Measurements from ENCODE around the gene RNF223. TPM values are rescaled to one million over a fixed set of nuclear protein-coding genes. Genes with fewer than 3 reads are reported as not detected.

The RNF223 gene
- total RNA-seq, 1 experiment from 2014 or later = not detected

DNA sequence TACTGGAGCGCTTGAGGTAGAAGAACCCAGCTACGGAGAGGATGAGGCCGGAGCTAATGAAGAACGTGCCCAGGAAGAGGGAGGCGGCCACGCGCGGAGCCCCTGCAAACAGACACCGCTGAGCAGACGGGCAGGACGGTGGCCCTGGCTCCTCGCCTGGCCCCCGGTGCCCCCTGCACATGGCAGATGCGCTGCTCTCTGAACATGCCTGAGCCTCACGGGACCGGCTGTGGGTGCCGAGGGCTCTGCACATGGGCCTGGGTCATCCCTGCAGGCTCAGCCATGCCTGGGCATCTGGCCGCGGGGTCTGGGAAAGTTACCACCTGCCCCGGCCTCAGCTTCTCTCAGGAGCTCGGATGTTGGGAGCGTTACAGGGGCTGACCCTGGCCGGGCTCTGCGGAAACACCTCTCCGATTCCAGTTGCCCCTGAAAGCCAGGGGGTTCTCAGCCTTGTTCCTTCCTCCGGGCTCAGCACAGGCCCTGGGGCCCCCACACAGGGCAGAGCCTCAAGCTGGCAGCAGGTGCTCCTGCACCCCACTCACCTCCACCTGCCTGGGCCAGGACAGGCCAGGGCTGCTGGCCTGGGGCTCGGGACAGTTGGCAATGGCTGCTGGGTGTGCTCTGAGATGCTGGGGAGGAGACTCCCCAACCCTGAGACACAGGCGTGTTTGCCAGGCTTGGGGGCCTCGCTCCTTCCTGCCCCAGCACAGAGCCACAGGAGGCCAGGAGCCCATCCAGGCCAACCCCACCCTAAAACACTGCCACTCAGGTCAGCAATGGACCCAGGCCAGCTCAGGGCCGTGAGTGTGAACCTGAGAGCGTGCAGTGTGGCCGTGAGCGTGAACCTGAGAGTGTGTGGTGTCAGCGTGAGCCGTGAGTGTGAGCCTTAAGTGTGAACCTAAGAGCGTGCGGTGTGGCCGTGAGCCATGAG, 12.1 kb upstream of the RNF223 start:
- TF ChIP-seq, protein P1, sequence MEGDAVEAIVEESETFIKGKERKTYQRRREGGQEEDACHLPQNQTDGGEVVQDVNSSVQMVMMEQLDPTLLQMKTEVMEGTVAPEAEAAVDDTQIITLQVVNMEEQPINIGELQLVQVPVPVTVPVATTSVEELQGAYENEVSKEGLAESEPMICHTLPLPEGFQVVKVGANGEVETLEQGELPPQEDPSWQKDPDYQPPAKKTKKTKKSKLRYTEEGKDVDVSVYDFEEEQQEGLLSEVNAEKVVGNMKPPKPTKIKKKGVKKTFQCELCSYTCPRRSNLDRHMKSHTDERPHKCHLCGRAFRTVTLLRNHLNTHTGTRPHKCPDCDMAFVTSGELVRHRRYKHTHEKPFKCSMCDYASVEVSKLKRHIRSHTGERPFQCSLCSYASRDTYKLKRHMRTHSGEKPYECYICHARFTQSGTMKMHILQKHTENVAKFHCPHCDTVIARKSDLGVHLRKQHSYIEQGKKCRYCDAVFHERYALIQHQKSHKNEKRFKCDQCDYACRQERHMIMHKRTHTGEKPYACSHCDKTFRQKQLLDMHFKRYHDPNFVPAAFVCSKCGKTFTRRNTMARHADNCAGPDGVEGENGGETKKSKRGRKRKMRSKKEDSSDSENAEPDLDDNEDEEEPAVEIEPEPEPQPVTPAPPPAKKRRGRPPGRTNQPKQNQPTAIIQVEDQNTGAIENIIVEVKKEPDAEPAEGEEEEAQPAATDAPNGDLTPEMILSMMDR (conservative IDR thresholded peaks at IDR 0.05) = no peak
- Histone ChIP-seq H3K79me1 (ENCODE audit: insufficient read depth, low read depth, low read length, poor library complexity, severe bottlenecking) (no peaks in the 10 kb centered on the region), H2AFZ (ENCODE audit: low read length) (no peak overlapping the region), H3K27me3 (ENCODE audit: insufficient read depth, low read length) (no peaks in the 10 kb centered on the region), H2BK15ac (ENCODE audit: low read depth, low read length) (no peak overlapping the region), H3K23ac (ENCODE audit: insufficient read length, low read depth, low read length) (no peak overlapping the region), H4K20me1 (ENCODE audit: control insufficient read depth, insufficient read depth, insufficient read length) (no peaks in the 10 kb centered on the region), H2BK5ac (ENCODE audit: insufficient read length, low read length) (no peak overlapping the region), H3K56ac (ENCODE audit: insufficient read length, low read depth, low read length) (no peak overlapping the region), H2BK12ac (ENCODE audit: insufficient read length, low read depth, low read length) (no peak overlapping the region), H3K9me3 (ENCODE audit: control insufficient read depth, low read depth, low read length) (no peaks in the 10 kb centered on the region), H3K18ac (ENCODE audit: insufficient read length, low read depth, low read length) (no peak overlapping the region), H3K23me2 (ENCODE audit: insufficient read length, low read depth, low read length, poor library complexity, severe bottlenecking) (no peaks in the 10 kb centered on the region), H4K8ac (replicated peaks; ENCODE audit: insufficient read length, low read depth, low read length) (no peak overlapping the region), H2AK5ac (ENCODE audit: insufficient read length, low read length) (no peak overlapping the region), H2BK20ac (ENCODE audit: low read depth, low read length, poor library complexity, severe bottlenecking) (no peak overlapping the region), H4K91ac (ENCODE audit: insufficient read length, low read depth, low read length) (no peak overlapping the region), H3K4me2 (ENCODE audit: insufficient read depth, insufficient read length, low read length) (no peak overlapping the region), H4K5ac (ENCODE audit: insufficient read length, low read depth, low read length) (no peak overlapping the region), H3K79me2 (ENCODE audit: insufficient read depth, low read length) (no peaks in the 10 kb centered on the region), H2BK120ac (ENCODE audit: low read depth, low read length, poor library complexity, severe bottlenecking) (no peak overlapping the region), H3T11ph (ENCODE audit: low read length) (no peak overlapping the region), H3K14ac (ENCODE audit: insufficient read depth, low read length) (no peak overlapping the region; the same call in 1 of the 2 replicates), H3K4ac (ENCODE audit: low read depth, low read length) (no peak overlapping the region), H3K4me1 (ENCODE audit: insufficient read depth, low read length) (no peaks in the 10 kb centered on the region), H3K9ac (ENCODE audit: extremely low read depth, insufficient read length, low read length) (no peak overlapping the region), H3K27ac (ENCODE audit: insufficient read length, low read depth, low read length) (no peak overlapping the region)
- no peak overlapping the region; a peak in 1 of 7 replicates for H3K27ac Mint-ChIP-seq
- no peaks in the 10 kb centered on the region for H3K9me3 Mint-ChIP-seq
- WGBS (ENCODE audit: extremely low coverage, insufficient read length, low lambda C conversion rate) = no CpG with 5 or more reads among the region's 38 CpGs
- no peaks in the 10 kb centered on the region for H3K27me3 Mint-ChIP-seq (ENCODE audit: low read depth)
- no peak overlapping the region for H3K4me3 Mint-ChIP-seq
- no peaks in the 10 kb centered on the region for H3K4me1 Mint-ChIP-seq
- peaks cover 0 to 12% (median 0%) of the 10 kb centered on the region in 3 experiments; a peak in 5 of 7 replicates for H3K36me3 Mint-ChIP-seq (ENCODE audit: insufficient read depth in 1 of 3, low read depth in 3 of 3)
- no peak for DNase-seq
